NCI-H82 treated with DMSO at 0.1 percent for 48 hours (cell line): ENCODE data around the gene AKAP6.

Experiments
- DNase-seq: peaks from one replicate; lab custom pipeline; 2025; ENCODE audit not compliant: unreplicated experiment; lab: John Stamatoyannopoulos, UW

The AKAP6 gene

GRCh38 chr14:32524609-32525375 lies 195.7 kb downstream of the AKAP6 start:
- no peak for DNase-seq

DNA sequence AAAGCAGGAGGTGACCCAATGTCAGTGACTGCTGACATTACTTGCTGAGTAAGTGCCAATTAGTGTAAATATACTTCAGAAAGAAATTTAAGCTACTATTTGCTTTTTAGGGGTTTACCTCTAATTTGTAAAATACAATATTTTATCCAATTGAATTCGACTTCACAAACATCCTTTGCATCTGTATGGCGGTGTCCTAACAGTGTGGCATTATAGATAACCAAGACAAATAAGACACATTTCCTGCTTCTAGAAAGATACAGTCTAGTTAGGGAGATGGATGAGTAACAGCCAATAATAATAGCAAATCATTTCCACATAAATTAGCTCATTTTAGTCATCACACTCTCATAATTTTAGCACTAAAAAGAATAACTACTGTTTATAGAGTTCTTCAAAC lies 196.5 kb downstream of the AKAP6 start:
- no peak for DNase-seq

DNA sequence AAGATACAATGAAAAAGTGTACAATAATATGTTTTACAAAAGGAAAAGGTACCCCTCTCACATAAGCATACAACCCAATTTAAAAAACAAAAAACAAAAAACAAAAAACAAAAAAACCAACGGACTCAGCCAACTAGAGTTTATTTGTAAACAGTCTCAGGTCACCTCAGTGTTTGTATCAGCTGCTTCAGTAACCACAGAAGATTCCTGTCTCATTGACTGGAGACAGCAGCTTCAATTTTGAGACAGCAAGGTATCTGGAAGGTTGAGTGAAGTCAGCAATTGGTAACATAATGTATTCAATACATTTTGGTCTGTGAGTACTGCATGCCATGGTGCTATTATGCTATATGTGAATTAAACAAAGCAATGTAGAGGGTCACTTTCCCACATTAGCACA lies 201.7 kb downstream of the AKAP6 start:
- no peak for DNase-seq

DNA sequence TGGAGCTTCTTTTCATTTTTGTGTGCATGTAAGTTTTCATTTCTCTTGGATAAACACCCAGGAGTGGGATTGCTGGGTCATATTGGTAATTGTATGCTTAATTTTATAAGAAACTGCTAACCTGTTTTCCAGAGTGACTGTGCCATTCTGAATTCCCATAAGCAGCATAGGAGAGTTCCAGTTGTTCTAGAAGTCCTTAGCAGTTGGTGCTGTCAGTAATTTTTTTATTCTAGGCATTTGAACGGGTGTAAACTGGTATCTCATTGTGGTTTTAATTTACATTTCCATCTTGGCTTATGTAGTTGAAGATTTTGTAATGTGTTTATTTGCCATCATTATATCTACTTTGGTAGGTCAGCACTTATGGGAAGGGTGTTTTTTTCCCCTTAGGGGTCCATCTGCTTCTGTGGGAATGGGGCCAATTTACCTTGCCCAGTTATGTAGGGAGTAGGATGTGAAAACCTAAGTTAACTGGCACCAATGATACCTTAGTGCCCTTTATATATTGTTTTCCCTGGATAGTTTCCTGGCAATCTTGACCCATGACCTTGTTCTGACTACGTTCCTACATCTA lies 202.9 kb downstream of the AKAP6 start:
- no peak for DNase-seq

- no peak for DNase-seq
Measured at GRCh38 chr14:32534145-32534544, 205.0 kb downstream of the AKAP6 start.

DNA sequence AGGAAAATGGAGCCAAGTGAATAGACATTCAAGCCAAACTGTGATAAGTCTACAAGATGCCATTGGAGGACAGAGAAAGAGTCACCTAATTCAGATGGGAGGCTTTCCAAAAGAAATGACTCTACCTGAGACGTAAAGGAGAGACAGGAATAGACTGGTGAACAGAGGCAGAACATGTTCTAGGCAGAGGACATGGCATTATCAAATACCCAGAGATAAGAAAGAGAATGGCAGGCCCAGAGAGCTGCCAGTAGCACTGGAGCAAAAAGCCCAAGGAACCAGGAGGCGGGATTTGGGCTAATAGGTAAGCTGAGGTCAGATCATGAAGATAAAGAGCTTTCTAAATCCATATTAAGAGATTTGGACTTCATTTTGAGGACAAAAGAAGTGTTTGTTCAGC lies 207.1 kb downstream of the AKAP6 start:
- no peak for DNase-seq

GRCh38 chr14:32537166-32537565 lies 208.1 kb downstream of the AKAP6 start:
- no peak for DNase-seq

GRCh38 chr14:32542507-32542906 lies 213.4 kb downstream of the AKAP6 start:
- no peak for DNase-seq

- DNase-seq, result no peak
Measured at GRCh38 chr14:32545095-32545494, 216.0 kb downstream of the AKAP6 start.

DNA sequence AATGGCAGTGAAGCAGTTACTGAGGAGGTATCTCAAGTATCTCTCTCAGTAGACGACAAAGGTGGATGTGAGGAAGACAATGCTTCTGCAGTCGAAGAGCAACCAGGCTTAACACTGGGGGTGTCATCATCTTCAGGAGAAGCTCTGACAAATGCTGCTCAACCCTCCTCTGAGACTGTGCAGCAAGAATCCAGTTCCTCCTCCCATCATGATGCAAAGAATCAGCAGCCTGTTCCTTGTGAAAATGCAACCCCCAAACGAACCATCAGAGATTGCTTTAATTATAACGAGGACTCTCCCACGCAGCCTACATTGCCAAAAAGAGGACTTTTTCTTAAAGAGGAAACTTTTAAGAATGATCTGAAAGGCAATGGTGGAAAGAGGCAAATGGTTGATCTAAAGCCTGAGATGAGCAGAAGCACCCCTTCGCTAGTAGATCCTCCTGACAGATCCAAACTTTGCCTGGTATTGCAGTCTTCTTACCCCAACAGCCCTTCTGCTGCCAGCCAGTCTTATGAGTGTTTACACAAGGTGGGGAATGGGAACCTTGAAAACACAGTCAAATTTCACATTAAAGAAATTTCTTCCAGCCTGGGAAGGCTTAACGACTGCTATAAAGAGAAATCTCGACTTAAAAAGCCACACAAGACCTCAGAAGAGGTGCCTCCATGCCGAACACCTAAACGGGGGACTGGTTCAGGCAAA lies 216.6 kb downstream of the AKAP6 start:
- DNase-seq, result no peak

- no peak for DNase-seq
Measured at GRCh38 chr14:32546246-32546645, 217.1 kb downstream of the AKAP6 start.

DNA sequence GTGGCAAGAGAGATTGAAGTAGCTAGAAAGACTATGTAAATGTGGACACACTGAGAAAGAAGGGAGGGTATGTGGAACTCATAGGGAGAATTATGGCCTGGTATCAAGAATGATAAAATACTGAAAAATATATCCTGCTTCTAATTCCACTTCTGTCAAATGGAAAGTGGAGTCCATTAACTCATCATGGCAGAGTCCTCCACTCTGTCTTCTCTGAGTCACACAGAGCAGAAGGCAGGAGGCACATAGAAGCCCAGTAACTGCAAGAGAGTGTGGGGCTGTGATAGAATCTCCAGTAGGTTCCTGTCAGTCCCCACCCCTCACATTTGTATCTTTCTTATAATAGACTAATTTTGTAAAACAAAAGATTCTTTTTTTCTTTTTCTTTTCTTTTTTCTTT lies 223.7 kb downstream of the AKAP6 start:
- DNase-seq, result no peak

DNA sequence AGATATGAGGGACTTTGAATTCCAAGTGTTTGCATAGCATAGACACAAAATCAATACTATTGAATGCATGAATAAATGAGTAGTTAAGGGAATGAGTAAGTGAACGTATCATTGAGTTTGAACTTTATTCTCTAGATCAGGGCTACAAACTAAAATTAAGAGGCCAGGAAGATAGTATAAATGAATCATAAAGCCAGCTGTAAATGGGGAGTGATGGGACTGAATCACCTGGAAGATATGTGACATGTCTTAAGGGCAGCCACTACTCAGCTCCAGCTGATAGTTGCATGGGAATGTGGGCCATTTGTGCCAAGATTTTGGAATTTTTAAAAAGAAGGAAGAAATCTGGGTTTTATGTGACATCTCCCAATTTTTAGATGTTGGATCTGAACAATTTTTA lies 229.9 kb downstream of the AKAP6 start:
- DNase-seq, result no peak

DNA sequence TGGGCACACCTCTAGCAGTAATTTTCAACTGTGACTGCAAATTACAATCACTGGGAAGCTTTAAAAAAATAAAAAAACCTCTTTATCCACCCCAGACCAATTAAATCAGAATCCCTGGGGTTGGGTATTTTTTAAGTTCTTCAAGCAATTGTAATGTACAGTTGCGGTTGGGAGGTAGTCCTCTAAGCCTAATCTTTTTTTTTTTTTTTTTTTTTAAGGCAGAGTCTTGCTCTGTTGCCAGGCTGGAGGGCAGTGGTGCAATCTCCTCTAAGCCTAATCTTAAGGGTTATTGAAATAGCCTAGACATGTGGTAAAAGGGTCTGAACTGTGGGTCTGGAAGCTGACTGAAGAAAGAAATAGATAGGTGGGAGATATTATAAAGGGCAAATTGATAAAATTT lies 230.5 kb downstream of the AKAP6 start:
- no peak for DNase-seq

DNA sequence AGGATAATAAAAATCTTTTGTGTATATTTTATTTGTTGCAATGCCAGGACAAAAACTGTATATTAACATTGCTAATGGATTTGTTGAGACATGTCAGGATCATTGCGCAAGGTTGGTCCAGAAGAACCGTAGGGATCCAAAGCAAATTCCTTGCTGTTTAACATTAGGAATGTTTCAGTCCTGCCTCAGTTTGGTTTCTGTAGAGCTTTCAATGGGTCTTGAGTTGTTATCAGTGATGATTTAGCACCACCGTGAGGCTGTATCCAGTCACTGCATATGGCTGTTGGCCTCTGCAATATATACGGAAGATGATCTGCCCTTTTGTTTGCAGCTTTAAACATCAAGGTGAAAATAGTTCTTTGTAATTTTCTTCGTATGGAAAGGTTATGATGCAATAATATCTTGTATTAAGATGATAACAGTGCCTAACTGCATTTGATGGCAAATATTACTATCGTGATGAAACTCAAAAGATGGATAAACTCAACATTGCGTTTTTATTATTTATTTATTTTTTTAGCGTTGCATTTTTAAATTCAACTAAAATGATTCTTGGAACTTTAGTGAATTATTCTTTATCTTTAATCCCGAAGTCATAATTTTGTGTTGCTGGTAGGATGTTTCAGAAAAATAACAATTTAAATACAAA lies 231.2 kb downstream of the AKAP6 start:
- peak; percentile 57 for DNase-seq

DNA sequence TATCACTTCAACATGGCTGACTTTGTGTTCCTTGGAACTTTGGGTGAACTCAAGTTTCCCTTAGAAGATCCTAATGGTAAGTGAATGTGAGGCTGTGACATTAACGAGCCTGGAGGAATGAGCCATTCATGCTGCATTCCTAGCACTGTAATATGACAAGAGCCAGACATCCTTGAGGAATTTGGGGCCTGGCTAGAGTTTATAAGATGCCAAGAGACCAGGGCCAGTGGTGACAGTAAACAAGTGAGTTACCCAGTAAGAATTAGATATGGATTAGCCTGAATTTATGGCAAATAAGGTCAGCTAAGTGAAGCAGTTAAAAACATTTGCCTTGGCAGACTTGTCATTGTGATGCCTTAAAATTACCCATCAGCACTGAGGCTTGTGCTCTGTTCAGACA lies 232.4 kb downstream of the AKAP6 start:
- DNase-seq, result no peak

DNA sequence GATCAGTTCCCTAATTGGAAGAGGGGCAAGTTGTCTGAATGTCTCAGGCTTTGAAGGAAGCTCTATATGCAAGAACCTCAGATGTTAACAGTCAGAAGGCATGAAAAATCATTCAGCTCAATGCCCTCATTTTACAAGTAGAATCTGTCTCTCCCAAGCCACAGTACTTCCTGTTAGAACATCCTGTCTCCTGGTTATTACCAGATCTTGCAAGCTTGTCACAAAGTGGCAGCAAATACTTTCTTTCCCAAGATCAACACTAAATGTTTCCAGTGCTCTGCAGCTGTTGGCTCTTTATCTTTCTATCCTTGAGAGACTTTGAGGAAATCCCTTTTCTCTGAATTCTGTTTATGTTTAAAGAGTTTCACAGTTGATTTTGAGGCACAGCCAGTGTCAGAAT lies 235.5 kb downstream of the AKAP6 start:
- DNase-seq, result no peak

DNA sequence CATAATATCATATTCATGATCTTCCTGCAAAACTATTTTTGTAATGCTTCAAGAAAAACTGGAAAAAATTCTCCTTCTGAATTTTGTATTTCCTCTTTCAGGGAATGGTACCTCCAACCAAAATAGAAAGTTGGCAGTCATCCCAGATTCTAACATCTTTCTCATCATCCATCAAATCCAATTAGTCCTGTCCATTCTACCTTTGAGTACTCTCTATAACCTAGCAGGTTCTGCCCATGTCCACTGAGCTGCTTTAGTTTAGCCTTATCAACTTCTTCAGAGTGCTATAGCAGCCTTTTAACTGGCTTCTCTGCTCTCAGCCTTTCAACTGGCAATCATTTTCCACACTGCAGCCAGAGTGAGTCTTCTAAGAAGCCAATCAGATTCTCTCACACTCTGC lies 236.2 kb downstream of the AKAP6 start:
- DNase-seq, result peak; percentile 34

GRCh38 chr14:32567543-32568384 lies 238.7 kb downstream of the AKAP6 start:
- DNase-seq, result no peak

GRCh38 chr14:32571551-32571950 lies 242.5 kb downstream of the AKAP6 start:
- DNase-seq, result no peak
